GM12878 (cell line): ENCODE results near the gene NUDT1. TPM values are rescaled to one million over a fixed set of nuclear protein-coding genes. Genes with fewer than 3 reads are reported as not detected.

Experiments used
- ATAC-seq: fragments of 200-7000 bp; cut with Tn5 transposase; 3 replicates; pipeline ENCODE4 v1.9.1; 2020; ENCODE audit warnings: mild to moderate bottlenecking, moderate library complexity
- BruUV-seq: library from RNA; stranded (reverse); fragments of 400-500 nt; replicated peaks from 2 replicates; lab custom pipeline; 2021; lab: Mats Ljungman, UMichigan
- CTCF ChIA-PET: fragments of 300-600 bp; sonication (Branson Sonifier 250); formaldehyde crosslinking; extraction: SDS; loops from one replicate; lab custom pipeline; 2021; ENCODE audit warnings: inconsistent platforms; lab: Yijun Ruan, JAX
- POLR2A ChIA-PET: fragments of 350-600 bp; formaldehyde crosslinking; extraction: SDS; loops from one replicate; lab custom pipeline; 2021; ENCODE audit warnings: inconsistent platforms; lab: Charles Lee
- RAD21 ChIA-PET: fragments of 300-600 bp; sonication (Branson Sonifier 250); formaldehyde crosslinking; loops from one replicate; lab custom pipeline; 2023; ENCODE audit warnings: antibody characterized with exemption; ENCODE audit not compliant: unreplicated experiment; lab: Charles Lee
- SMC1A ChIA-PET: fragments of 300-600 bp; sonication (Branson Sonifier 250); formaldehyde crosslinking; loops from one replicate; lab custom pipeline; 2023; ENCODE audit not compliant: unreplicated experiment, uncharacterized antibody; lab: Charles Lee
- DNase-seq: peaks from one replicate; pipeline ENCODE4 v3.0.0-alpha.2; 2011; ENCODE audit warnings: low read depth, low spot score
- FAIRE-seq: peaks from 3 replicates; lab custom pipeline; 2011; peaks lifted over from hg19 to GRCh38; lab: Jason Lieb, UNC
- H2AFZ ChIP-seq: 2 replicates; pipeline ENCODE4 v1.6.0; 2011; ENCODE audit warnings: low read depth, low read length, control low read depth; ENCODE audit not compliant: control insufficient read depth
- H3K27ac ChIP-seq: 2 replicates; pipeline ENCODE4 v1.5.1; 2011; ENCODE audit warnings: control low read depth; ENCODE audit not compliant: control insufficient read depth, insufficient read depth
- H3K27me3 ChIP-seq, 2 experiments: replicated peaks in 1 of 2; 2 replicates each; pipeline versions ENCODE4 v1.6.0 to v1.6.1; 2011; ENCODE audit warnings: low read length in 1 of 2; ENCODE audit not compliant: control insufficient read depth in 2 of 2, insufficient read depth in 2 of 2
- H3K36me3 ChIP-seq, 2 experiments: 2 replicates each; pipeline ENCODE4 v1.5.1; 2011; ENCODE audit warnings: low read length in 1 of 2; ENCODE audit not compliant: control insufficient read depth in 2 of 2, insufficient read depth in 2 of 2
- H3K4me1 ChIP-seq: 2 replicates; pipeline ENCODE4 v1.6.1; 2011; ENCODE audit warnings: mild to moderate bottlenecking, low read length, moderate library complexity, mixed read lengths; ENCODE audit not compliant: control insufficient read depth, insufficient read depth
- H3K4me2 ChIP-seq: 2 replicates; pipeline ENCODE4 v1.6.0; 2011; ENCODE audit warnings: control low read depth; ENCODE audit not compliant: control insufficient read depth, insufficient read depth
- H3K4me3 ChIP-seq: fragments of 200-600 bp; sonication (generic); 2 replicates; pipeline ENCODE4 v1.5.1; 2016
- H3K79me2 ChIP-seq: 2 replicates; pipeline ENCODE4 v1.6.0; 2011; ENCODE audit warnings: low read length; ENCODE audit not compliant: control insufficient read depth, insufficient read depth
- H3K9ac ChIP-seq: 2 replicates; pipeline ENCODE4 v1.8.0; 2011; ENCODE audit warnings: low read length, control low read depth, mixed read lengths; ENCODE audit not compliant: control insufficient read depth, insufficient read depth
- H3K9me3 ChIP-seq: replicated peaks from 3 replicates; pipeline ENCODE4 v1.5.1; 2011; ENCODE audit warnings: mild to moderate bottlenecking, low read length; ENCODE audit not compliant: control insufficient read depth, insufficient read depth
- H4K20me1 ChIP-seq: 2 replicates; pipeline ENCODE4 v1.6.0; 2011; ENCODE audit not compliant: control insufficient read depth, insufficient read depth
- BACH1 ChIP-seq: fragments of 450-650 bp; IDR thresholded peaks from 2 replicates; pipeline ENCODE4 v1.6.1; 2017; ENCODE audit warnings: mild to moderate bottlenecking, borderline replicate concordance
- BMI1 ChIP-seq: fragments of 450-650 bp; IDR thresholded peaks from 2 replicates; pipeline ENCODE4 v1.6.1; 2016; ENCODE audit warnings: mild to moderate bottlenecking, moderate library complexity, borderline replicate concordance
- CEBPB ChIP-seq, 2 experiments: fragments of 150-350 bp in 1 of 2; IDR thresholded peaks; 2 replicates each; pipeline ENCODE4 v1.6.1; 2012 to 2014; ENCODE audit warnings: low read depth in 2 of 2, low read length in 2 of 2, borderline replicate concordance in 1 of 2, inconsistent platforms in 1 of 2
- PAX8 ChIP-seq: fragments of 450-650 bp; IDR thresholded peaks from 2 replicates; pipeline ENCODE4 v1.6.1; 2017; ENCODE audit warnings: mild to moderate bottlenecking, moderate library complexity
- RCOR1 ChIP-seq: conservative IDR thresholded peaks from 2 replicates; pipeline ENCODE4 v1.6.1; 2012; ENCODE audit warnings: low read depth, low read length, improper control_type of control experiment
- SUZ12 ChIP-seq: fragments of 200-600 bp; sonication (generic); IDR thresholded peaks from one replicate; pipeline ENCODE4 v1.6.1; 2018; ENCODE audit warnings: antibody characterized with exemption, mild to moderate bottlenecking; ENCODE audit not compliant: unreplicated experiment
- WGBS: methylation state at CpG from one replicate; pipeline ENCODE4 v1.1.6; 2016; ENCODE audit warnings: low lambda C conversion rate; ENCODE audit not compliant: insufficient replicate concordance, insufficient coverage; ENCODE audit errors: missing lambda C conversion rate; 5-methylcytosine and 5-hydroxymethylcytosine counted together
- in situ Hi-C: fragments of 300-500 bp; cut with MboI; formaldehyde crosslinking; loops from 9 replicates; pipeline ENCODE4 v1.14.3; 2018; ENCODE audit warnings: mixed read lengths
- intact Hi-C: fragments of 100-400 bp; cut with micrococcal nuclease; formaldehyde crosslinking; loops from one replicate; pipeline ENCODE4 v1.14.2; 2022; ENCODE audit not compliant: unreplicated experiment
- polyA plus RNA-seq, 11 experiments: library from polyadenylated mRNA; depleted of rRNA in 4 of 11; unstranded in 6 of 11; stranded (reverse) in 5 of 11; fragments of >200 nt; fragmentation: Nextera tagmentation in 4 of 11; fragmentation: Illumina TruSeq in 1 of 11; extraction: Ambion mirVana in 4 of 11; extraction: Trizol in 1 of 11; gene quantifications; 1 replicate in 1 of 11; 2 replicates in 10 of 11; pipeline versions ENCODE4 v1.2.1 to v1.2.3, GENCODE V29; 2011 to 2016; ENCODE audit warnings: inconsistent platforms in 2 of 11, missing spikeins in 2 of 11, low read depth in 1 of 11
- total RNA-seq, 4 experiments: library from RNA; depleted of rRNA in 3 of 4; stranded (reverse); fragments of >200 nt in 3 of 4; fragmentation: Illumina TruSeq in 1 of 4; extraction: Trizol in 1 of 4; gene quantifications; 2 replicates each; pipeline versions ENCODE4 v1.2.1 to v1.2.3, GENCODE V29; 2013 to 2021

Gene NUDT1
- total and polyA plus RNA-seq, 10 of the 15 experiments (the other 5 are each of a cell fraction or from before 2014, with no cell fraction given): 7.7 to 122 (median 59.2) TPM

DNA sequence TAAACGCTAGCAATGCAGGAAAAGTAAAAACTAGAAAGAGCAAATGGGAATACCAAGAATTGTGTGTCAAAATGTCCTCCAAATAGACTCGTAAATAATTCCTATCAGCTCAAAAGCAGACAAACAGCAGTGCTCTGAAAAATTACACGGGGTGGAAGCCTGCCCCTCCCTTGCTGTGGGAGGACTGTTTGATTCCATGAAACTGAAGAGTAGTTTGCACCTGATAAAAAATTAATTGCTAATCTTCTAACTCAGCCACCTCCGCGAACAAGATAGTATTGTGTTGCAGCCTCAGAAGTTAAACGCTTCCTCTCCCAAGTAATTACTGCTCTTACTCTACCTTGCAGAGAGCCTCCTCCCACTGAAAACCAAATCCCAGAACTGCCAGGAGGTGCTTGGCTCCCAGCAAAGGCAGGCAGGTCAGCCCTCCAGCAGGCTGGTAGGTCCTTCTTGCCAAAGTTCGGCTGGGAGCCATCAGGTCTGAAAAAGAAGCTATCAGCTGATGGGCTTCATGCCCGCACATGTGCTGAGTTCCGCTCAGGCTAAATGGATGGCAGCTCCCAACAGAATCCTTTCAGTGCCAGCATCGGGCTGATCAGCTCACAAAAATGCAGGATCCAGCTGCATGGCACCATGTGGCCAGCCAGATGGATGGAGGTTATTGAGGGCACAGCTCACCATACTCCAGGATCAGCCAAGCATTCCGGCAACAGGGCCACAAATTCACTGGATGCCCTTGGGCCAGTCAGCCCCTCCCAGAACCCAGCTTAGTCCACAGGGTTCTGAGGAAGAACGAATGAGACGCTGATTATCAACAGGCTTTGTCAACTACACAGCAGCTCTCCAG, 46.4 kb upstream of the NUDT1 start:
- Histone ChIP-seq H4K20me1 (no peaks in the 10 kb centered on the region), H3K4me3 (no peak overlapping the region), H2AFZ (no peak overlapping the region), H3K9ac (no peak overlapping the region), H3K4me2 (no peak overlapping the region), H3K36me3 (peaks cover 6 to 30% of the 10 kb centered on the region in 2 experiments; a peak in 3 of 4 replicates), H3K9me3 (peaks cover 4% of the 10 kb centered on the region; the same call in 1 of the 3 replicates), H3K27ac (no peak overlapping the region), H3K79me2 (no peaks in the 10 kb centered on the region)
- intact Hi-C loops: loop anchor here (2.0 kb wide), 1 partner anchor 95 kb away; no protein-coding TSS in a partner anchor
- ChIA-PET SMC1A (interaction anchor here (0.7 to 2.4 kb wide), 7 partner anchors 12 to 550 kb away, joined by 3 to 15 read pairs (median 4); no protein-coding TSS in a partner anchor), RAD21 (interaction anchor here (0.8 to 2.9 kb wide), 12 partner anchors 8 to 157 kb away, joined by 3 to 14 read pairs (median 4); no protein-coding TSS in a partner anchor), POLR2A (no interaction called here), CTCF (interaction anchor here (0.7 to 3.2 kb wide), 18 partner anchors 8 to 400 kb away, joined by 3 to 27 read pairs (median 4); no protein-coding TSS in a partner anchor)
- no peak for FAIRE-seq
- no TSS peak for BruUV-seq
- ATAC-seq: no peak
- in situ Hi-C loops: no loop called here
- WGBS: 98% methylated on average over 13 of the region's 13 CpGs
- no peak for DNase-seq
- TF ChIP-seq SUZ12 (no peak), RCOR1 (no peak), BMI1 (no peak), BACH1 (no peak), CEBPB (IDR thresholded peaks at IDR 0.05; ENCODE audit: borderline replicate concordance in 1 of 2, low read depth in 2 of 2, low read length in 2 of 2) (no peak), PAX8 (no peak)
- TF ChIP-seq, all 136 proteins: peak for 0
- Histone ChIP-seq H3K27me3 (no peaks in the 10 kb centered on the region), H3K4me1 (no peaks in the 10 kb centered on the region)
